ENCODE measurements around the gene LMLN.
A peak's percentile ranks its signal among the peaks of the same experiment; 100 is the strongest.
"Not testable (repeated sequence)": the region's sequence is repeated elsewhere in the genome, so short reads cannot be mapped to it uniquely, and the experiment has no call there.

The LMLN gene

GRCh38 chr3:197959891-197960693 lies at the start of gene LMLN:
Gene LMLN (plus strand): TSS chr3:197960217. CDS start chr3:197960246, 29 bp downstream.
- peak; percentile 96 for DNase-seq

- DNase-seq: no peak
These were observed 47.1 kb upstream of the LMLN start for GRCh38 chr3:197912741-197913476.

- DNase-seq: no peak
These were observed 46.2 kb upstream of the LMLN start for GRCh38 chr3:197913641-197914380.

GRCh38 chr3:197921429-197922275 lies 38.4 kb upstream of the LMLN start:
- DNase-seq: not testable (repeated sequence)

GRCh38 chr3:197926418-197926817 lies 33.6 kb upstream of the LMLN start:
- no peak for DNase-seq

GRCh38 chr3:197927578-197927977 lies 32.4 kb upstream of the LMLN start:
- DNase-seq: not testable (repeated sequence)

GRCh38 chr3:197936819-197937384 lies 23.1 kb upstream of the LMLN start:
- DNase-seq: no peak

GRCh38 chr3:197940745-197941384 lies 19.2 kb upstream of the LMLN start:
- DNase-seq: no peak

GRCh38 chr3:197942956-197943556 lies 17.0 kb upstream of the LMLN start:
- no peak for DNase-seq

GRCh38 chr3:197949191-197949777 lies 10.7 kb upstream of the LMLN start:
- DNase-seq: no peak

GRCh38 chr3:197949778-197950676 lies 10.0 kb upstream of the LMLN start, which contains the start of gene RPL35A:
Gene RPL35A (plus strand): TSS chr3:197950190. CDS start chr3:197950968, 778 bp downstream.
- DNase-seq: peak; percentile 90

GRCh38 chr3:197950677-197951061 lies 9.3 kb upstream of the LMLN start:
- no peak for DNase-seq

GRCh38 chr3:197951392-197951990 lies 8.5 kb upstream of the LMLN start:
- DNase-seq: no peak

- no peak for DNase-seq
These were observed 7.6 kb upstream of the LMLN start for GRCh38 chr3:197952440-197952839.

GRCh38 chr3:197953325-197953724 lies 6.7 kb upstream of the LMLN start:
- no peak for DNase-seq

GRCh38 chr3:197953881-197954280 lies 6.1 kb upstream of the LMLN start:
- no peak for DNase-seq

- DNase-seq: no peak
These were observed 4.0 kb upstream of the LMLN start for GRCh38 chr3:197955892-197956477.

- no peak for DNase-seq
These were observed 3.4 kb upstream of the LMLN start for GRCh38 chr3:197956626-197956988.

GRCh38 chr3:197957790-197958133 lies 2.3 kb upstream of the LMLN start:
- DNase-seq: no peak
